ENCODE measurements around the gene UBE2QL1.

UBE2QL1 gene

GRCh38 chr5:6480133-6481051, 31.7 kb downstream of the UBE2QL1 start:
- DNase-seq = no peak

GRCh38 chr5:6482735-6483134, 34.1 kb downstream of the UBE2QL1 start:
- no peak for DNase-seq

- no peak for DNase-seq
These were observed 35.3 kb downstream of the UBE2QL1 start for GRCh38 chr5:6483880-6484382.

GRCh38 chr5:6484446-6484845, 35.8 kb downstream of the UBE2QL1 start:
- DNase-seq = no peak

GRCh38 chr5:6484899-6485298, 36.2 kb downstream of the UBE2QL1 start:
- no peak for DNase-seq

- DNase-seq = no peak
These were observed 36.8 kb downstream of the UBE2QL1 start for GRCh38 chr5:6485441-6485840.

- DNase-seq = no peak
These were observed 37.4 kb downstream of the UBE2QL1 start for GRCh38 chr5:6486074-6486473.

- DNase-seq = no peak
These were observed 38.4 kb downstream of the UBE2QL1 start for GRCh38 chr5:6487081-6487480.

GRCh38 chr5:6488021-6488420, 39.4 kb downstream of the UBE2QL1 start:
- no peak for DNase-seq

GRCh38 chr5:6489643-6490185, 41.1 kb downstream of the UBE2QL1 start:
- no peak for DNase-seq

GRCh38 chr5:6490246-6490645, 41.6 kb downstream of the UBE2QL1 start:
- no peak for DNase-seq

- DNase-seq = no peak
These were observed 42.0 kb downstream of the UBE2QL1 start for GRCh38 chr5:6490693-6491092.

GRCh38 chr5:6491196-6491918, 42.7 kb downstream of the UBE2QL1 start:
- no peak for DNase-seq

GRCh38 chr5:6491919-6492290, 43.2 kb downstream of the UBE2QL1 start:
- DNase-seq = no peak

GRCh38 chr5:6492934-6493333, 44.3 kb downstream of the UBE2QL1 start:
- no peak for DNase-seq

- DNase-seq = no peak
These were observed 45.2 kb downstream of the UBE2QL1 start for GRCh38 chr5:6493681-6494454.

- no peak for DNase-seq
These were observed 46.3 kb downstream of the UBE2QL1 start for GRCh38 chr5:6494939-6495338.

GRCh38 chr5:6495433-6496206, 47.0 kb downstream of the UBE2QL1 start:
- no peak for DNase-seq

- no peak for DNase-seq
These were observed 47.5 kb downstream of the UBE2QL1 start for GRCh38 chr5:6496207-6496584.

- DNase-seq = no peak
These were observed 48.0 kb downstream of the UBE2QL1 start for GRCh38 chr5:6496636-6497035.

- DNase-seq = no peak
These were observed 48.6 kb downstream of the UBE2QL1 start for GRCh38 chr5:6497262-6497661.

GRCh38 chr5:6498968-6499367, 50.3 kb downstream of the UBE2QL1 start:
- DNase-seq = no peak
